Suprapubic skin (tissue), 4 donors: ENCODE results near the gene PAK6.

Source experiments
- EP300 ChIP-seq: sonication (generic); formaldehyde crosslinking; IDR thresholded peaks from one replicate; pipeline ENCODE4 v1.6.1; 2017; ENCODE audit warnings: antibody characterized with exemption
- POLR2A ChIP-seq, 2 donors: fragments of 450-650 bp; IDR thresholded peaks; one replicate each; pipeline ENCODE4 v1.6.1; 2017; ENCODE audit warnings: antibody characterized with exemption in 2 of 2, mild to moderate bottlenecking in 2 of 2, moderate library complexity in 2 of 2
- POLR2AphosphoS5 ChIP-seq, 3 donors: sonication (generic); formaldehyde crosslinking; IDR thresholded peaks; one replicate each; pipeline ENCODE4 v1.6.1; 2017; ENCODE audit warnings: antibody characterized with exemption in 3 of 3
- TF ChIP-seq, protein P1 (sequence below), 2 donors: fragments of 200-600 bp in 1 of 2; fragments of 450-650 bp in 1 of 2; sonication (generic) in 1 of 2; IDR thresholded peaks; one replicate each; pipeline ENCODE4 v1.5.1; 2016 to 2019; ENCODE audit warnings: antibody characterized with exemption in 2 of 2, mild to moderate bottlenecking in 1 of 2, moderate library complexity in 1 of 2

DNA sequence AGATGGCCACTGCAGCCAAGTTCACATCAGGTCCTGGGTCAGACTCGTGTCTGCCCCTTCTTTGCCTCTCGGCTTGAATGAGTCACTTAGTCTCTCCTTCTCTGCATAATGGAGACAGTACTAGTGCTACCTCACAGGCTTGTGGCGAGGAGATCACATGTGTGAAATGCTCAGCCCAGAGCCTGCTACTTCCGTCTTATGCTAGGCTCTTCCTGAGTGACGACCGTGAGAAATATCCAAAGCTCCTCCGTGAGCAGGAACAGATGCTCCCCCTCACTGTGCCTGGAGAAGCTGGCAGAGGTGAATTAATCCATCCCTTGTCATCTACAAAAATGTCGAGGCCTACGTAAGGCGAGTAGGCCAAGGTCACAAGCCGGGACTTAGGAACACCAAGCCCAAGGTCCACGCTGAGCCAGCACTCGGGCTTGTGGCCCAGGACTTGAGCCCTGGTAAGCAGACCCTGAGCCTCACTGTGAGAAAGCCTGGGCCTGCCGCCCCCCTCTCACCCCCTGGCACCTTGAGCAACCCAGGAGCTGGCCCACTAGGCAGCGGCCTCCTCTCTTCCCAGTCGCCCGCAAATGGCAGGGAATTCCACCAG, 17.9 kb downstream of the PAK6 start:
- no peak for TF ChIP-seq EP300
- TF ChIP-seq POLR2A (IDR thresholded peaks at IDR 0.05), result no peak
- TF ChIP-seq, protein P1, sequence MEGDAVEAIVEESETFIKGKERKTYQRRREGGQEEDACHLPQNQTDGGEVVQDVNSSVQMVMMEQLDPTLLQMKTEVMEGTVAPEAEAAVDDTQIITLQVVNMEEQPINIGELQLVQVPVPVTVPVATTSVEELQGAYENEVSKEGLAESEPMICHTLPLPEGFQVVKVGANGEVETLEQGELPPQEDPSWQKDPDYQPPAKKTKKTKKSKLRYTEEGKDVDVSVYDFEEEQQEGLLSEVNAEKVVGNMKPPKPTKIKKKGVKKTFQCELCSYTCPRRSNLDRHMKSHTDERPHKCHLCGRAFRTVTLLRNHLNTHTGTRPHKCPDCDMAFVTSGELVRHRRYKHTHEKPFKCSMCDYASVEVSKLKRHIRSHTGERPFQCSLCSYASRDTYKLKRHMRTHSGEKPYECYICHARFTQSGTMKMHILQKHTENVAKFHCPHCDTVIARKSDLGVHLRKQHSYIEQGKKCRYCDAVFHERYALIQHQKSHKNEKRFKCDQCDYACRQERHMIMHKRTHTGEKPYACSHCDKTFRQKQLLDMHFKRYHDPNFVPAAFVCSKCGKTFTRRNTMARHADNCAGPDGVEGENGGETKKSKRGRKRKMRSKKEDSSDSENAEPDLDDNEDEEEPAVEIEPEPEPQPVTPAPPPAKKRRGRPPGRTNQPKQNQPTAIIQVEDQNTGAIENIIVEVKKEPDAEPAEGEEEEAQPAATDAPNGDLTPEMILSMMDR (IDR thresholded peaks at IDR 0.05), result no peak
- no peak for TF ChIP-seq POLR2AphosphoS5 (IDR thresholded peaks at IDR 0.05)
